GM18870 (cell line): ENCODE data around the gene PCK2.

Source experiments
- ATAC-seq: cut with Tn5 transposase; IDR thresholded peaks from one replicate; pipeline ENCODE4 v1.9.1; 2021; ENCODE audit warnings: moderate library complexity; ENCODE audit not compliant: unreplicated experiment

The PCK2 gene

GRCh38 chr14:24135834-24136683 is 41.9 kb downstream of the PCK2 start, which contains the start of gene PSME1:
Gene PSME1 (plus strand): TSS chr14:24136194. CDS start chr14:24136263, 69 bp downstream.
- peak; percentile 34 for ATAC-seq

- no peak for ATAC-seq
Observed at GRCh38 chr14:24136684-24137528, 42.8 kb downstream of the PCK2 start.

GRCh38 chr14:24137529-24138395 is 43.7 kb downstream of the PCK2 start:
- no peak for ATAC-seq

GRCh38 chr14:24138396-24139271 is 44.5 kb downstream of the PCK2 start:
- no peak for ATAC-seq

- ATAC-seq, result no peak
Observed at GRCh38 chr14:24139272-24139934, 45.3 kb downstream of the PCK2 start.

GRCh38 chr14:24141097-24141880 is 47.2 kb downstream of the PCK2 start, which contains the start of gene EMC9:
Gene EMC9 (minus strand): TSS chr14:24141591. CDS start chr14:24141304, 287 bp downstream.
- ATAC-seq, result peak; percentile 79

- no peak for ATAC-seq
Observed at GRCh38 chr14:24143511-24143910, 49.4 kb downstream of the PCK2 start.

GRCh38 chr14:24144451-24144850 is 50.3 kb downstream of the PCK2 start:
- no peak for ATAC-seq

GRCh38 chr14:24145219-24145618 is 51.1 kb downstream of the PCK2 start:
- ATAC-seq, result no peak

- ATAC-seq, result no peak
Observed at GRCh38 chr14:24145690-24146452, 51.8 kb downstream of the PCK2 start.

- peak; percentile 52 for ATAC-seq
Observed at GRCh38 chr14:24146453-24146977, 52.4 kb downstream of the PCK2 start, which contains the start of gene PSME2. Gene PSME2 (minus strand): TSS chr14:24146610. CDS start chr14:24146581, 29 bp downstream.

- ATAC-seq, result peak; percentile 75
Observed at GRCh38 chr14:24146978-24147760, 53.1 kb downstream of the PCK2 start, which contains the start of gene RNF31. Gene RNF31 (plus strand): TSS chr14:24147498. CDS start chr14:24147699, 201 bp downstream.

GRCh38 chr14:24147761-24148428 is 53.8 kb downstream of the PCK2 start:
- no peak for ATAC-seq

GRCh38 chr14:24149302-24149969 is 55.3 kb downstream of the PCK2 start:
- no peak for ATAC-seq

GRCh38 chr14:24150061-24150460 is 56.0 kb downstream of the PCK2 start:
- no peak for ATAC-seq
